ENCODE data around the gene BAX. TPM values are rescaled to one million over a fixed set of nuclear protein-coding genes. Genes with fewer than 3 reads are reported as not detected.

BAX gene
- total and polyA plus RNA-seq, 2 of the 13 experiments (the other 11 are each of a cell fraction or from before 2014, with no cell fraction given) = 139 to 176 TPM

DNA sequence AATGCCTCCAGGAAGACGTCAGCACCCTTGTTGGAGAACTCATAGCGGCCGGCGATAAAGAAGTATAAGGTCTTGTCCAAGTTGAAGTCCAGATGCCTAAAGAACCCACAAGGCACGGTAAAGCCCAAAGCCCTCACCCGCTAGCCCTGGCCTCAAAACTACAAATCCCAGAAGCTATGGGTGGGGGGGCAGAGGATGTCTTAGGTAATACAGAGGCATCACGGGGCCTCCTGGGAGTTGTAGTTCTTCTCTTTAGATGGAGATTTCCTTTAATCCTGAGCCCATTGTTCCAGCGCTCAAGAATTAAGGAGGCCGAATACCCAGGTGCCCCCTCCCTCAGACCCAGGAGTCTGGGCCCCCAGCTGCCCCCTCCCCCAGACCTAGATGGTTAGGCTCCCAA lies 27.6 kb downstream of the BAX start:
- Histone ChIP-seq H3K4me2 (ENCODE audit: low read depth, low read length) (no peak overlapping the region), H2AFZ (ENCODE audit: low read length) (no peak overlapping the region), H3K9ac (ENCODE audit: insufficient read depth, low read depth, low read length) (no peak overlapping the region), H3K79me2 (ENCODE audit: insufficient read depth, low read length) (no peaks in the 10 kb centered on the region), H4K20me1 (ENCODE audit: insufficient read depth, low read length) (no peaks in the 10 kb centered on the region), H3K27me3 (ENCODE audit: control insufficient read depth in 1 of 2, insufficient read depth in 2 of 2, low read length in 2 of 2) (no peaks in the 10 kb centered on the region), H3K27ac (ENCODE audit: extremely low read length, insufficient read depth, low read length) (no peak overlapping the region), H3K4me3 (replicated peaks in 1 of 3; ENCODE audit: insufficient read depth in 1 of 3, low read depth in 2 of 3, low read length in 3 of 3) (no peak overlapping the region), H3K9me3 (ENCODE audit: low read length) (no peaks in the 10 kb centered on the region), H3K36me3 (replicated peaks in 1 of 2; ENCODE audit: control insufficient read depth in 1 of 2, insufficient read depth in 2 of 2, low read length in 2 of 2) (peaks cover 12 to 41% of the 10 kb centered on the region in 2 experiments; a peak in 4 of 5 replicates), H3K4me1 (ENCODE audit: insufficient read depth, low read length) (no peaks in the 10 kb centered on the region)
- DNase-seq (ENCODE audit: low spot score) (no peak), FAIRE-seq (no peak), ATAC-seq (no peak)
- ChIA-PET CTCF (ENCODE audit: low intra/inter-chr PET ratio, low total read pairs) (no interaction called here), POLR2A (interaction anchor here (1.0 kb wide), 1 partner anchor 11 kb away, joined by 3 read pairs; the partner anchor contains the start of gene RUVBL2)
- TF ChIP-seq, protein P1, sequence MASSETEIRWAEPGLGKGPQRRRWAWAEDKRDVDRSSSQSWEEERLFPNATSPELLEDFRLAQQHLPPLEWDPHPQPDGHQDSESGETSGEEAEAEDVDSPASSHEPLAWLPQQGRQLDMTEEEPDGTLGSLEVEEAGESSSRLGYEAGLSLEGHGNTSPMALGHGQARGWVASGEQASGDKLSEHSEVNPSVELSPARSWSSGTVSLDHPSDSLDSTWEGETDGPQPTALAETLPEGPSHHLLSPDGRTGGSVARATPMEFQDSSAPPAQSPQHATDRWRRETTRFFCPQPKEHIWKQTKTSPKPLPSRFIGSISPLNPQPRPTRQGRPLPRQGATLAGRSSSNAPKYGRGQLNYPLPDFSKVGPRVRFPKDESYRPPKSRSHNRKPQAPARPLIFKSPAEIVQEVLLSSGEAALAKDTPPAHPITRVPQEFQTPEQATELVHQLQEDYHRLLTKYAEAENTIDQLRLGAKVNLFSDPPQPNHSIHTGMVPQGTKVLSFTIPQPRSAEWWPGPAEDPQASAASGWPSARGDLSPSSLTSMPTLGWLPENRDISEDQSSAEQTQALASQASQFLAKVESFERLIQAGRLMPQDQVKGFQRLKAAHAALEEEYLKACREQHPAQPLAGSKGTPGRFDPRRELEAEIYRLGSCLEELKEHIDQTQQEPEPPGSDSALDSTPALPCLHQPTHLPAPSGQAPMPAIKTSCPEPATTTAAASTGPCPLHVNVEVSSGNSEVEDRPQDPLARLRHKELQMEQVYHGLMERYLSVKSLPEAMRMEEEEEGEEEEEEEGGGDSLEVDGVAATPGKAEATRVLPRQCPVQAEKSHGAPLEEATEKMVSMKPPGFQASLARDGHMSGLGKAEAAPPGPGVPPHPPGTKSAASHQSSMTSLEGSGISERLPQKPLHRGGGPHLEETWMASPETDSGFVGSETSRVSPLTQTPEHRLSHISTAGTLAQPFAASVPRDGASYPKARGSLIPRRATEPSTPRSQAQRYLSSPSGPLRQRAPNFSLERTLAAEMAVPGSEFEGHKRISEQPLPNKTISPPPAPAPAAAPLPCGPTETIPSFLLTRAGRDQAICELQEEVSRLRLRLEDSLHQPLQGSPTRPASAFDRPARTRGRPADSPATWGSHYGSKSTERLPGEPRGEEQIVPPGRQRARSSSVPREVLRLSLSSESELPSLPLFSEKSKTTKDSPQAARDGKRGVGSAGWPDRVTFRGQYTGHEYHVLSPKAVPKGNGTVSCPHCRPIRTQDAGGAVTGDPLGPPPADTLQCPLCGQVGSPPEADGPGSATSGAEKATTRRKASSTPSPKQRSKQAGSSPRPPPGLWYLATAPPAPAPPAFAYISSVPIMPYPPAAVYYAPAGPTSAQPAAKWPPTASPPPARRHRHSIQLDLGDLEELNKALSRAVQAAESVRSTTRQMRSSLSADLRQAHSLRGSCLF (CRISPR knock-in tag; IDR thresholded peaks at IDR 0.05; ENCODE audit: borderline replicate concordance) = no peak
- TF ChIP-seq ZNF143 (CRISPR knock-in tag; IDR thresholded peaks at IDR 0.05) = peak; percentile 74
- TF ChIP-seq, protein P2, sequence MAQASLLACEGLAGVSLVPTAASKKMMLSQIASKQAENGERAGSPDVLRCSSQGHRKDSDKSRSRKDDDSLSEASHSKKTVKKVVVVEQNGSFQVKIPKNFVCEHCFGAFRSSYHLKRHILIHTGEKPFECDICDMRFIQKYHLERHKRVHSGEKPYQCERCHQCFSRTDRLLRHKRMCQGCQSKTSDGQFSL (CRISPR knock-in tag; IDR thresholded peaks at IDR 0.05) = peak; percentile 89
- no peak for TF ChIP-seq FOXA3 (CRISPR knock-in tag; IDR thresholded peaks at IDR 0.05)
- no peak for TF ChIP-seq ZNF550 (CRISPR knock-in tag; IDR thresholded peaks at IDR 0.05; ENCODE audit: borderline replicate concordance)
- no peak for TF ChIP-seq FOXA1 (IDR thresholded peaks at IDR 0.05)
- TF ChIP-seq FOXA1 (CRISPR knock-in tag; IDR thresholded peaks at IDR 0.05) = no peak
- no peak for TF ChIP-seq TOE1 (CRISPR knock-in tag; IDR thresholded peaks at IDR 0.05)
- no peak for TF ChIP-seq ZNF160 (CRISPR knock-in tag; IDR thresholded peaks at IDR 0.05)
- TF ChIP-seq CREM (IDR thresholded peaks at IDR 0.05) = peak; percentile 18; the same call in 1 of the 2 replicates
- no peak for TF ChIP-seq CREM (CRISPR knock-in tag; IDR thresholded peaks at IDR 0.05)
- no peak for TF ChIP-seq ZBTB7A (CRISPR knock-in tag; IDR thresholded peaks at IDR 0.05)
- peak; percentile 87 for TF ChIP-seq THAP11 (CRISPR knock-in tag; IDR thresholded peaks at IDR 0.05)
- peak; percentile 42; the same call in 1 of the 2 replicates for TF ChIP-seq HCFC1 (IDR thresholded peaks at IDR 0.05; ENCODE audit: low read depth, low read length)
- WGBS (ENCODE audit: low lambda C conversion rate) = 95% methylated on average over 9 of the region's 9 CpGs
- intact Hi-C loops (cut with micrococcal nuclease; ENCODE audit: unreplicated experiment) = no loop called here
- BruUV-seq (replicated peaks) = no TSS peak
- in situ Hi-C loops (cut with HindIII; ENCODE audit: extremely low pct_ligation_motif_present, low pct_unique_long_range_greater_than_20kb) = no loop called here
